ENCODE data around the gene CFAP57.

DNA sequence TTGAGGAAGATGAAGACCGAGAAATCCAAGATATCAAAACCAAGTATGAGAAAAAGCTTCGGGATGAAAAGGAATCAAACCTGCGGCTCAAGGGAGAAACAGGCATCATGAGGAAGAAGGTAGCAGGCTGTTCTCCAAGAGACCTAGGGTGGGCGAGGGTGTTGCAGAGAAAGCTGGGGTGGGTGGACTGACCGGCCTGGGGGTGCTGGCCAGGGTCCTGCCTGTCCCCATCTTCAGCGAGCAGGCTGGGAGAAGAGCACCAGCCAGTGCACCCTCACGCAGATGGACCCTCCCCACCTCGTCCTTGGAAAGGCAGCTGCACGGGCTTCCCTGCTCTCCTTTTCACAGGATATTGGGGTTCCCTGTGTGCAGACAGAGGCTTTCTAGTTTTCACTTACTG, 50.7 kb downstream of the CFAP57 start:
- TF ChIP-seq CTCF (IDR thresholded peaks at IDR 0.05; ENCODE audit: poor library complexity, severe bottlenecking) (no peak), TAF1 (IDR thresholded peaks at IDR 0.05; ENCODE audit: low read depth) (no peak), RAD21 (conservative IDR thresholded peaks at IDR 0.05) (no peak), EZH2 (IDR thresholded peaks at IDR 0.05; ENCODE audit: borderline replicate concordance, insufficient read depth, low read length, poor library complexity, severe bottlenecking) (no peak), POLR2AphosphoS5 (IDR thresholded peaks at IDR 0.05) (no peak)

Data from neural cell (in vitro differentiated cells).